ENCODE measurements around the gene TNS3.

The TNS3 gene

GRCh38 chr7:47358944-47359588, 222.8 kb downstream of the TNS3 start:
- H3K4me3 ChIP-seq (IDR thresholded peaks at IDR 0.05; ENCODE audit: insufficient read depth, low read depth, low read length), result no peak overlapping the region
- peaks cover 63% of the 10 kb centered on the region for H3K4me1 ChIP-seq (ENCODE audit: low read depth, poor library complexity, severe bottlenecking)
- H4K20me1 ChIP-seq (ENCODE audit: insufficient read depth), result peaks cover 41% of the 10 kb centered on the region
- H3K27ac ChIP-seq, result no peak overlapping the region
- H2AFZ ChIP-seq (ENCODE audit: low read depth), result no peak overlapping the region
- H3K9ac ChIP-seq, result no peak overlapping the region
- peaks cover 98% of the 10 kb centered on the region for H3K79me2 ChIP-seq (ENCODE audit: insufficient read depth, low read depth)
- H3K36me3 ChIP-seq (ENCODE audit: insufficient read depth), result no peaks in the 10 kb centered on the region; the same call in 1 of the 2 replicates
- no peaks in the 10 kb centered on the region for H3K27me3 ChIP-seq (ENCODE audit: insufficient read depth, low read depth)
- no peak overlapping the region for H3K4me2 ChIP-seq
- no peak for TF ChIP-seq CTCF (conservative IDR thresholded peaks at IDR 0.05; ENCODE audit: low read depth, low read length)

GRCh38 chr7:47358357-47358756, 223.6 kb downstream of the TNS3 start:
- Histone ChIP-seq H3K4me3 (IDR thresholded peaks at IDR 0.05; ENCODE audit: insufficient read depth, low read depth, low read length) (no peak overlapping the region), H3K27ac (no peak overlapping the region), H3K4me1 (ENCODE audit: low read depth, poor library complexity, severe bottlenecking) (peaks cover 56% of the 10 kb centered on the region), H3K27me3 (ENCODE audit: insufficient read depth, low read depth) (no peaks in the 10 kb centered on the region), H4K20me1 (ENCODE audit: insufficient read depth) (peaks cover 34% of the 10 kb centered on the region), H3K79me2 (ENCODE audit: insufficient read depth, low read depth) (peaks cover 97% of the 10 kb centered on the region), H3K36me3 (ENCODE audit: insufficient read depth) (no peaks in the 10 kb centered on the region; the same call in 1 of the 2 replicates), H3K9ac (no peak overlapping the region), H3K4me2 (no peak overlapping the region), H2AFZ (ENCODE audit: low read depth) (no peak overlapping the region)
- TF ChIP-seq CTCF (conservative IDR thresholded peaks at IDR 0.05; ENCODE audit: low read depth, low read length), result no peak

GRCh38 chr7:47357863-47358262, 224.0 kb downstream of the TNS3 start:
- H3K4me1 ChIP-seq (ENCODE audit: low read depth, poor library complexity, severe bottlenecking), result peaks cover 51% of the 10 kb centered on the region
- no peaks in the 10 kb centered on the region for H3K27me3 ChIP-seq (ENCODE audit: insufficient read depth, low read depth)
- TF ChIP-seq CTCF (conservative IDR thresholded peaks at IDR 0.05; ENCODE audit: low read depth, low read length), result no peak
- H3K9ac ChIP-seq, result no peak overlapping the region
- H3K4me3 ChIP-seq (IDR thresholded peaks at IDR 0.05; ENCODE audit: insufficient read depth, low read depth, low read length), result no peak overlapping the region
- H4K20me1 ChIP-seq (ENCODE audit: insufficient read depth), result peaks cover 30% of the 10 kb centered on the region
- no peak overlapping the region for H3K27ac ChIP-seq
- H2AFZ ChIP-seq (ENCODE audit: low read depth), result no peak overlapping the region
- peaks cover 97% of the 10 kb centered on the region for H3K79me2 ChIP-seq (ENCODE audit: insufficient read depth, low read depth)
- H3K4me2 ChIP-seq, result no peak overlapping the region
- H3K36me3 ChIP-seq (ENCODE audit: insufficient read depth), result peaks cover 1% of the 10 kb centered on the region; the same call in 1 of the 2 replicates

GRCh38 chr7:47357361-47357760, 224.6 kb downstream of the TNS3 start:
- peaks cover 25% of the 10 kb centered on the region for H4K20me1 ChIP-seq (ENCODE audit: insufficient read depth)

More at GRCh38 chr7:47357361-47357760, 224.6 kb downstream of the TNS3 start:
- Histone ChIP-seq H3K4me1 (ENCODE audit: low read depth, poor library complexity, severe bottlenecking) (peaks cover 46% of the 10 kb centered on the region), H3K4me3 (IDR thresholded peaks at IDR 0.05; ENCODE audit: insufficient read depth, low read depth, low read length) (no peak overlapping the region), H3K9ac (no peak overlapping the region), H3K36me3 (ENCODE audit: insufficient read depth) (peaks cover 3% of the 10 kb centered on the region; the same call in 1 of the 2 replicates), H3K27me3 (ENCODE audit: insufficient read depth, low read depth) (no peaks in the 10 kb centered on the region), H2AFZ (ENCODE audit: low read depth) (no peak overlapping the region), H3K27ac (no peak overlapping the region), H3K79me2 (ENCODE audit: insufficient read depth, low read depth) (peaks cover 96% of the 10 kb centered on the region), H3K4me2 (no peak overlapping the region)
- TF ChIP-seq CTCF (conservative IDR thresholded peaks at IDR 0.05; ENCODE audit: low read depth, low read length), result no peak

Measured in KMS-11 (cell line).